Neural progenitor cell (in vitro differentiated cells): Measurements from ENCODE around the gene C1QTNF6.

Source experiments
- EZH2 ChIP-seq: fragments of 200-600 bp; sonication (generic); IDR thresholded peaks from 2 replicates; pipeline ENCODE4 v1.6.1; 2017; ENCODE audit warnings: antibody characterized with exemption, mild to moderate bottlenecking, moderate library complexity
- TF ChIP-seq, protein P1 (sequence below): fragments of 200-600 bp; sonication (generic); IDR thresholded peaks from 2 replicates; pipeline ENCODE4 v1.5.1; 2017; ENCODE audit warnings: antibody characterized with exemption, mild to moderate bottlenecking

DNA sequence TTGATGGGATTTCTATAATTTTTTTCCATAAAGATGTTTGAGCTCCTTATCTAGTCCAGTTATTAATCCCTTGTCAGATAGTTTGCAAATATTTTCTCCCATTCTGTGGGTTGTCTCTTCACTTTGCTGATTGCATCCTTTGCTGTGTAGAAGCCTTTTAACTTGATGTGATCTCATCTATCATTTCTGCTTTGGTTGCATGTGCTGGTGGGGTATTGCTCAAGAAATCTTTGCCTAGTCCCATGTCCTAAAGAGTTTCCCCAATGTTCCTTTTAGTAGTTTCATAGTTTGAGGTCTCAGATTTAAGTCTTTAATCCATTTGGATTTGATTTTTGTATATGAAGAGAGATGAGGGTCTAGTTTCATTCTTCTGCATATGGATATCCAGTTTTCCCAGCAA lies 36.6 kb downstream of the C1QTNF6 start:
- no peak for TF ChIP-seq EZH2
- TF ChIP-seq, protein P1, sequence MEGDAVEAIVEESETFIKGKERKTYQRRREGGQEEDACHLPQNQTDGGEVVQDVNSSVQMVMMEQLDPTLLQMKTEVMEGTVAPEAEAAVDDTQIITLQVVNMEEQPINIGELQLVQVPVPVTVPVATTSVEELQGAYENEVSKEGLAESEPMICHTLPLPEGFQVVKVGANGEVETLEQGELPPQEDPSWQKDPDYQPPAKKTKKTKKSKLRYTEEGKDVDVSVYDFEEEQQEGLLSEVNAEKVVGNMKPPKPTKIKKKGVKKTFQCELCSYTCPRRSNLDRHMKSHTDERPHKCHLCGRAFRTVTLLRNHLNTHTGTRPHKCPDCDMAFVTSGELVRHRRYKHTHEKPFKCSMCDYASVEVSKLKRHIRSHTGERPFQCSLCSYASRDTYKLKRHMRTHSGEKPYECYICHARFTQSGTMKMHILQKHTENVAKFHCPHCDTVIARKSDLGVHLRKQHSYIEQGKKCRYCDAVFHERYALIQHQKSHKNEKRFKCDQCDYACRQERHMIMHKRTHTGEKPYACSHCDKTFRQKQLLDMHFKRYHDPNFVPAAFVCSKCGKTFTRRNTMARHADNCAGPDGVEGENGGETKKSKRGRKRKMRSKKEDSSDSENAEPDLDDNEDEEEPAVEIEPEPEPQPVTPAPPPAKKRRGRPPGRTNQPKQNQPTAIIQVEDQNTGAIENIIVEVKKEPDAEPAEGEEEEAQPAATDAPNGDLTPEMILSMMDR: no peak
